Right hindlimb (tissue), 1 donor: ENCODE results near the gene DISP2.

Experiments
- DNase-seq: peaks from one replicate; pipeline ENCODE4 v3.0.0-alpha.2; 2018

The DISP2 gene

DNA sequence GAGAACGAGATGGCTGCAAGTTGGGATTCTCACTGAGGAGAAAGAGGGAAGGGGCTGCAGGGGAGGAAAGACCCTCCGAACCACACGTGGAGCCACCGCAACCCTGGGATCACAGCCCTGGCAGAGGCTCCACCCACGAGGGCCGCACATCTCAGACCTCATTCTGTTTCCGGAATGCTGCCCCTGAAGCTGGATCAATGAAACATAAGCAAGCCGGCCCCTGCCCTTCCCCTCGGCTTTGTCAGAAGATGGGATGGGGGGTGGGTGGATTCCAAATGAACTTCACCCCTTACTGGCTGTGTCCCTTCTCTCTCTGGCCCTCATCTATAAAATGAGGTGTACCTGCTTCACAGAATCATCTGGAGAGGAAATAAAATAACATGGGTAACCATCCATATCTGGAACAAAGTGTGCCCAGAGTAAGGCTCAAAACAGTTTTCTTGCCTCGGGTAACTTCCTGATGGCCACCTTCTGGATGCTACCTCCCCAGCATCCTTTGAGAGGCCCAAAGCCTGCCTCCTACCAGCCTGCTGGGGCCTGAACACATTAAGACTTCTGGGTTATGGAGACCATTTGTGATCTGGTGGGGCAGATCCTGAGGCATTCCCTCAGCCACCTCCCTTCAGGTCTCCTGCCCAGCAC is 12.7 kb upstream of the DISP2 start:
- DNase-seq = no peak

DNA sequence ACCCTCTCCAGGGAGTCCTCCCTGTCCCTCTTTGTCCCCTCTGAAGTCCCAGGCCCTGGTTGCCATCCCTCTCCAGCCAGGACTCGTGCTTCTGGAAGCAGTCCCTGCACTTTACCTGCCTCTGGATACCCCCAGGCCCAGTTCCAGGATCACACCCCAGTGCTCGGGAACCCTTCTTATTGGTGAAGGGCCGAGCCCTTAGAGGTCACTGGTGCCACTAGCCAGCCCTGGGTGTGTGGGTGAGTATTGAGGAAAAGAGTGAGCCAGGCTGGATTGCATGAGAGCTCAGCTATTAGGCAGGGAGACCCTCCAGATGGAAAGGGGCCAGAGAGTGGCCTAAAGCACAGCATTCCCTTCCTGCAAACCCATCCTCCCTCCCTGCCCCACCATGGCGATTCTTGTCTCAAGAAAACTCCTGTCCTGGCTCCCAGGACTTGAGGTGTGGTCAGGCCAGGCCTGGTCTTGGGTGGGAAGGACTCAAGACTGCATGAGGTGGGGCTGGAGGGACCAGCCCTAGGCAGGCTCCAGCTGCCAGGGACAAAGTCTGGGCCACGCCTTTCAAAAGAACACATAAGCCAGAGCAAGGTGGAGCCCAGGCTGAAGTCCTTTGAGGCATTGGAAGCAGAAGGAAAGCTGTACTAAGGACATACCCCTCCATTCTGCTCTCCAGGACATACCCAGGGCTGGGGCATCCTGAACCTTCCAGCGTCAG is 12.0 kb upstream of the DISP2 start:
- no peak for DNase-seq

DNA sequence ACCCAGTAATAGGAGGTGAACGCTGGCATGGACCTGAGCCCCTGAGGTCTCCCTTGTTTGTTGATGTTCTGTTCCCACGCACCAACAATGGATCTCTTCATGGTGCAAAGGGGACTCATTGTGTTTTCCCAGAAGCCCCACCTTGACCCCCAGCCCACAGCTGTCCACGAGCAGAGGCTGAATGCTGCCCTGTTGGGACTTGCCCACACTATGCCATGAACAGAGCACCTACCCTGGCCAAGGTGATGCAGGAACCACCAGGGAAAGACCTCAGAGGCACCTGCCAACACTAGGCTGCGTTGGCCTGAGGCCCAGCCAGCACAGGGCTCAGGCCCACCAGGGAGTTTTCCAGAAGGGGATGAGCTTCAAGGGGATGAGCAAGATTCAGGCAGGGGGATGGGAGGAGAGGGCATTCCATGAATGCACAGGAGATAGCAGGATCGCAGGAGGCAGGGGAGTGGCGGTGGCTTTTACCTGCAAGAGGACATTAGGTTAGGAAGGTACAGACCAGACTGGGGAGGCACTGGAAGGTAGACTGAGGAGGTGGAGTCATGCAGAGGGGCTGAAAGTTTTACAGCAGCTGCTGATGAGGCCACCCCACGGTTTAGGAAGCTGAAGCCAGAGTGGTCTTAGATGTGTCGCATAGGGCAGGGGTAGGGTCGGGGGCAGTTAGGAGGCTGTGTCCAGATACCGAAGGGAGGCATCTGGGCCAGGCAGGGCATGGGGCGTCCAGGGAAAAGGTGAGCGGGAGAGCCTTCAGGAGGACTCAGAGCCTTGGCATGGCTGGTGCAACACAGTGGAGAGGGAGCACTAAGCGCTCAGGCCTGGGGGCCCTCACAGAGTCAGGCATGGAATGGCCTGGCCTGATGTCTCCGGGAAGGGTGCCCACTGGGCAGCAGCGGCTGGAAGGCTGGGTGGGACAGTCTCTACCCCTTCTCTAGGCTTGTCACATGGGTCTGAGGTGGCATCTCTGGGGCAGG is 11.2 kb upstream of the DISP2 start:
- no peak for DNase-seq

DNA sequence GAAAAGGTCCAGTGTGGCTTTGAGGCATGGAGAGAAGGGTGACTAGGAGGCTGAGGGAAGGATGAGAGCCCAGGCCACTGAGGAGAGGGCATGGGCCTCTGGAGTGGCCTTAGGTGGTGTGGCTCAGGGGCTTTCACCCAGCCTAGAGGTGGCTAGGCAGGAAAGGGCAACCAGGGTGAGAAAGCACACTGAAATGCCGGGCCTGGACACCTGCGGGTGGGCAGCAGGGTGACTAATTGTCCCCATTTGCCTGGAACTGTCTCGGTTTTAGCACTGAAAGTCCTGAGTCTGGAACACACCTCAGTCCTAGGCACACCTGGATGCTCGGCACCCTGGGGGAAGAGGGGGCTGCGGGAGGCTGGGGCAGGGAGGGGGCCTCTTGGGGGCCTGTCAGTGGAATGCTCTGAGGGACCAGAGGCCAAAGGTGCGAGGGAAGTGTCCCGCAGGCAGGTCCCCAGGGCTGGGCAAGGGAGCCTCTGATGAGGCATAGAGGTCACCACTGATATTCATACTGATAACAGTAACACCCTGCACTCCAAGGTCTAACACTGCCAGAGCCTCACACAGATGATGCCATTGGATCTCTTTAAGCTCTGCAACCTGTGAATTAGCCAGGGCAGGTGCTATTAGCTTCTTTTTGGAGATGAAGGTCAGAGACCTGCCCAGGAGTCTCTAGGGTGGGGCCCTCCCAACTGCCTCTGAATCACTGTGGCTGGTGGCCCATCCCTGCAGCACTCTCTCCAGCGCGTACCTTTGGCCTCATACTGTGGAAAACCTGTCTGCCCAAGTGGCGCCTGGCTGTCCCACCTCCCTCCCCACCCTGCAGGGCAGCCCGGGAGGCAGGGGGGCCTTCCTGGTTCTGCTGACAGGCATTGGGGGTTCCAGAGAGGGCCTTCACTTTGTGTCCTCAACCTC is 10.2 kb upstream of the DISP2 start:
- DNase-seq = no peak

DNA sequence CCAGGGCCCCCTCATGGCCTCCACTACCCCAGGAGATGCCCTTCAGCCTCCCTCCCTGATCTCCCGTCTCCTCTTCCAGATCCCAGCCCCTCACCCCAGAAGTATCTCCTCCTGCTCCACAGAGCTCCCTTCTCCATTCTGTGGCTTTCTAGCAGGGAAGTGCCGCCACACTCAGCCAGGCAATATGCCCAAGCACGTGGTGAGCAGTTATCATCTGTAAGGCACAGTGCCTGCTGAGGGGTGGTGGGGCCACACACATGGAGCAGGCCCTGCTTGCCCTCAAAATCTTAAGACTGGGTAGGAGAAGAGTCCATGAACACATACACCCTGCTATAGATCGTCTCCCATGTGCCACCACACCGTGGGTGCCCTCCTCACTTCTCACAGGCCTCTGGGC is 9.5 kb upstream of the DISP2 start:
- no peak for DNase-seq

DNA sequence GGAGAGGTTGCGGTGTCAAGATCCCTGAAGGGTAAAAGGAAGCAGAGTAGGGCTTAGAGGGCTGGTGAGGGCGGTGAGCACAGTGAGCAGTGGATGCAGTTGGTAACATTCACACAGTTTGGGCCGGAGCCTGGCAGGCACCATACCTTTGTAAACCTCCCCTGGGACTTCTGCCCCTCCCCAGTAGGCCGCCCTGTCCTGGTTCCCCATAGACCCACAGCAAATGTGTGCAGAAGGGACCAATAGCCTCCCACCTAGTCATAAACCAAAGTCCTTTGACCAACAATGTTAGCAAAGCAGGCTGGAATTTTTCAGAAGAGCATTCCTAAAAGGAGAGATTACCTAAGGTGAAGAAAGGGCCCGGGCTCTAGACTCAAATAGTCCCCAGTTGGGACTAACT is 8.9 kb upstream of the DISP2 start:
- no peak for DNase-seq

DNA sequence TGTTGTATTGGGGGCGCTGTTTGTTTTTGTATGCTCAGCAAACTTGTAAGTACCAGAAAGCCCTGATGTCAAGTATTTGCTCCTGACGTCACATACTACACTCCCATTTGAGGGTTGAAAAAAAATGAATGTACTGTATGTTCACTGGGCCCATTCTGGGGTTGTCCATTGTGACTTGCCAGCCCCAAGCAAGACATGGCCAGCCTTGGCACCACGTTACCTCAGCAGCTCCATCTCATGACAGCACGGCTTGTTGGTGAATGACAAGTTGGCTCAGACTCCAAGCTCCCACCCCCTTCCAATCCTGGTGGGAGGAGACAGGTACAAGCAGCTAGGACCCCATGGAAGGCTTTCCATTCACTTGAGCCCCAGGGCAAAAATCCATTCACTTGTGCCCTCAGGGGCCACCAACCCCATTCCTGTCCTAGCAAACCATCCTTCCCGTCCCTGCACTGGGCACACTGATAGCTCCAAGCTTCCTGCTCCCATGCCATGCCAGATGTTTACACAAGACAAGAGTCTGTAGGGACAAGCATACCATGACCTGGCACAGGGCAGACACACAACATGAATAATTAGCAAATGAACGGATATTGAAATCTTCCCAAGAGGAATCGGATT is 5.6 kb upstream of the DISP2 start:
- no peak for DNase-seq

DNA sequence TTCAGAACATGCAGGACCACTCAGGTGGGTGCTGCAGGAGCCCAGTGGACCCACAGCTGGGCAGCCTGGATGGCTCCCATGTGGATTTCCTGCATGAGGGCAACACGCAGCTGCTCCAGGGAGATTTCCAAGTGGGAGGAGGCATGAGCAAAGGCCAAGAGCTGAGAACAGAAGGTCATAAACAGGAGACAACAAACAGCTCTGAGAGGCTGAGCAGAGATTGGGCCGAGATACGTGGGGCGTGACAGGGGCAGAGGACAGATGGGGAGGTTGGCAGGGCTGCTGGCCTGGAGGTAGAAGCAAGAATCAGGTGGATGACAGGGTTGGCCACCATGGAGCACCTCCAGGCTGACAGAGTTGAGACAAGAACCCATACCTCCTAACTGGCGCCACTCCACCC is 4.3 kb upstream of the DISP2 start:
- DNase-seq = no peak

DNA sequence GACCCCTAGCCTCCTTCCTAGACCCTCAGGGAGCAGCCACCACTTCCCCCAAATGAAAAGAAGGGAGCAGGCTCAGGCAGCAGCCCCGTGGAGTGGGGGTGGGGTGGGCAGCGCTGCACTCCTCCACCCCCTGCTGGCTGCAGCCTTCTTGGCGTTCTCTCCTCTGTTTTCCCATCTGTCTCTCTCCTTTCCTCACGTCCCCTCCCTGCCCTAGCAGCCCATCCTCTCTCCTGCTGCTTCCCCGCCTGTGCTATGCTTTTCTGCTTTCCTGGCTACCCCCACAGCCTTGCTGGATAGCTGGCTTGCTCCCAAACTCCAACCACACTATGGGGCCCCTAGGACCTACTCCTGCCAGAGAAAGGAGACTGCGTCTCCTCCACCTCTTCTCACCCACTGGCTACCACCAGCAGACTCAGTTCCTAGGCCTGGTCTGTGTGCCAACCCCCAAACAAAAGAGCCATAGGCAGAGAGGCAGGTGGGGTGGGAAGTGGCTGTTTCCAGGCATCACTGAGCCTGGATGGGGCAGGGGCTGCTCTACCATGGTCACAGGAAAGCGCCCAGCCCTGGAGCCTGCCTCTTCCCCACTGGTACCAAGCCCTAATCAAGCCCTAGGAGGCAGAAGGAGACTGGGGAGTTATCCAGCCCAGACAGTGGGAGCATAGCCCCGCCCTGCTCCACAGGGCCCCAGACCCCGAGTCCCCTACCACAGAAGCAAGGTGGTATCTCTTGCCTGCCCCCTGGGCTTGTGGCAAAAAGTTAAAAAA is 3.4 kb upstream of the DISP2 start:
- DNase-seq = peak; percentile 65

DNA sequence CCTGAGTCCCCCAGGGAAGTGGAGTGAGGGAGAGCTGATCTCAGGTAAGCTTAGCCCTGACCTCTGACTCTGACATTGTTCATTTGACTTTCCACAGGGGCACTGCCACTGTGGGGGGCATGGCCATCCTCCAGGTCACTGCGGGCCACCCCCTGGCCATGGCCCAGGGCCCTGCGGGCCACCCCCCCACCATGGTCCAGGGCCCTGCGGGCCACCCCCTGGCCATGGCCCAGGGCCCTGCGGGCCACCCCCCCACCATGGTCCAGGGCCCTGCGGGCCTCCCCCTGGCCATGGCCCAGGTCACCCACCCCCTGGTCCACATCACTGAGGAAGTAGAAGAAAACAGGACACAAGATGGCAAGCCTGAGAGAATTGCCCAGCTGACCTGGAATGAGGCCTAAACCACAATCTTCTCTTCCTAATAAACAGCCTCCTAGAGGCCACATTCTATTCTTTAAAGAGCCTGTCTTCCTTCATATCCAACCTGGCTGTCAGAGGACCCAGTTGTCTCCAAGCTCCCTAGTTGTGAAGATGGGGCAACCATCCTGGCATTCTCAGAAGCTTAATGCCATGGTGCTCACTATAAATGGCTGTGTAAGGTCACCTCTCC is 1.9 kb upstream of the DISP2 start:
- DNase-seq = no peak

DNA sequence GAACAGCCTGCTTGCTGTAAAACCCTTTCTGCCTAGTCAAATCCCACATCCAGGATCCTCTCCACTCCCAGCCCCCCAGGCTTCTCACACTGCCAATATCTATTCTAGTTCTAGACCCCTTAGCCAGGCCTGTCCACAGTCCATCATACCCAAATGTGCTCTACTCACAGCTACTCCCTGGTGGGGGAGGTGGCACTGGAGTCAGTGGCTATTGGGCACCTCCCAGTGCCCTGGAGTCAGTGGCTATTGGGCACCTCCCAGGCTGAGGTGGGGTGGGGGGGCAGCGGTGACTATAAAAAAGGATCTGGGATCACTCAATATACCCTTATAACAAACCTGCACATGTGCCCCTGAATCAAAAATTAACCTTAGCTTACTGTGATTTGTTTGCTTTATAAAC is 773 bp upstream of the DISP2 start:
- DNase-seq = no peak

DNA sequence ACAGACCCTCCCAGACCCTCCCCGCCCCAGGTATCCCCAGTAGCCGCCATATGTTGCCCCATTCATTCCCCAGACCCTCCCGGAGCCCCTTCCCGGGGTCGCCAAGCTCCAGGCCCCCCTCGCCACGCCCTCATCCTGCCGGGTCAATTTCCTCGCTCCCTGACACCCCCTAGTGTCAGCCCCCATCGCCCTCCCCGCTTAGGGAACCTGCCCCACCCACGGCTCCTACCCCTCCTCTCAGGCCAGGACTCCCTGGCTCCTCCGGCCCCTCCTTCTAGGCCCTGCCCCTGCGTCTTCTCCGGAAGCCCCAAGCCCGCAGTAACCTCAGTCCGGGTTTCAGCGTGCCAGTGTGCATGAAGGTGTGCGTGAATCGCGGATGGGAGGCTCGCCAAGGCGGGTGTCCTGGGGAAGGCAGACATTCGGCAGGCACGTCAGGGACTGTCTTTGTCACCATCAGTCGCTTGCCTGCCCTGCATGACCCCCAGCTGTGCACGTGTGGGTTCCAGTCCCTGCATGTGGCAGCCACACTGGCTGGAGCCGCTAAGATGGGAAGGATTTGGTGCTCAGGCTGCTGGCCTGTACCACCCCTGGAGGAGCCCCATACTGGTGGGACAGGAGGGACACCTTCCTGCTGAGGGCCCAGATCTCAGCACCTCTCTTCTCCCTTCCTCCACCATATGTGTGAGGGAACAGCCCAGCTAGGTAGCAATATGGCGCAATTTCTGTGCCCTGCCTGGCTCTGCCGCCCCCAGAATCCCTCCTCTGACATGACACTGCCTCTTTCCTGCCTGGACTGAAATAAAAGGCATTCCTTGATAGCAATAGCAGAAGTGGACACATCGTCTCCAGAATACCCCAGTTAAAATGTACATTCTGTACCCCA is 693 bp downstream of the DISP2 start:
- DNase-seq = no peak

DNA sequence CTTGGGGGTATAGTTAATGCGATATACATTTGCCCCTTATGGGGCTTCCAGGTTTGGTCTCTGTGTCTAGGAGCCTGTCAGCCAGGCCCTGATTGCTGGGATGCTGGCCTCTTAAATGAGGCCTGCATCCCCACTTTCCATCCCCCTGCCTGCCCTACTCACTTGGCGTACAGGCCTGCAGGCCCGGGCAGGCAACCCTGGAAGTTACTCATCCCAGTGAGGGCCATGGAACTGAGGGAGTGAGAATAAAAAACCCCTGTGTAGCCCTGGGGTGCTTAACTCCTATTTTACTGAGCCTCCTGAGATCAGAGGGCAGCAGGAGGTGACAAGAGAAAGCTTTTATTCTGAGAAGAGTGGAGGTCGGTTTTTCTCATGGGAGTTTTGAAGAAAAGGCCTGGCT is 2.0 kb downstream of the DISP2 start:
- DNase-seq = no peak

DNA sequence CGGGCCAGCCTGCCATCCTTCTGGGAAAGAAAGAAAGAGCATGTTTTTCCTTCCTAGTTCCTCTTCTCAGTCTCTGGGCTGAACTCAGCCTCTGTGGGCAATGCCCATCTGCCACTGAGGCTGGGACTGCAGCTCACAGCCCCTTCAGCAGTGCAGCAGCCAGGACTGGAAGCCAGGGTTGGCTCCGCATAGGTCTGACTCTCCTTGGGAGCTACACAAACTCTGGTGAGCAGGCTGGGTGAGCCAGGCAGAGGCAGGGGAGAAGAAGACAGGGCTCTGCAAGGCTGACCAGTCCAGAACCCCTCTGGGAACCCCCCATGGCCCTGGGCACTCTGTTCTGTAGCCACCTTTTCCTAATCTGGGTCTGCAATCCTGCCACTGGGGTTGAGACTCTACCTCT is 3.6 kb downstream of the DISP2 start:
- no peak for DNase-seq

DNA sequence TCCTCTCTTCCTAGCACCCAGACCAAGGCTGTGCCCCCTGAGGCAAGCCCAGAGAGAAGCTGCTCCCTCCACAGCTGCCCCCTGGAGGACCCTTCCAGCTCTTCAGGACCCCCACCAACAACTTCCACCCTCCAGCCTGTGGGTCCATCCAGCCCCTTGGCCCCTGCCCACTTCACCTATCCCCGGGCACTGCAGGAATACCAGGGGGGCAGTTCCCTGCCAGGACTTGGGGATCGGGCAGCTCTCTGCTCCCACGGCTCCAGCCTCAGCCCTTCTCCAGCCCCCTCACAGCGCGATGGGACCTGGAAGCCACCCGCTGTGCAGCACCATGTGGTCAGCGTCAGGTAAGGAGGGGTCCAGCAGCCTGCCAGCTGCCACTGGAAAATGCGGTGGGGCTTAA is 5.6 kb downstream of the DISP2 start:
- no peak for DNase-seq

DNA sequence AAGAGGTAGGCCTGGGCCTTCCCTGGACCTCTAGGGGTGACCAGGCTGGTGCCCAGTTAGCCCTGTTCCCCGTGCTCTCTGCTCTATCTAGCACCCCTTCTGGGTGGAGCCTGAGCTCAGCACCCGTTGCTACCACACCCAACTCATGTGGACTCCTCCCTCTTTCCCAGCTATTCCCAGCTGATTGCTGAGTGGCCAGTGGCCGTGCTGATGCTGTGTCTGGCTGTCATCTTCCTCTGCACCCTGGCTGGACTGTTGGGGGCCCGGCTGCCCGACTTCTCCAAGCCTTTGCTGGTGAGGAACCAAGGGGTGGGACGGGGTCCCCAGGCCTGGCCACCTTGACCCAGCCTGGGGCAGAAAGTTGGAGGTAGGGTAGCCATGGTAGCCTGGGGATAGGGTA is 6.2 kb downstream of the DISP2 start:
- DNase-seq = no peak

DNA sequence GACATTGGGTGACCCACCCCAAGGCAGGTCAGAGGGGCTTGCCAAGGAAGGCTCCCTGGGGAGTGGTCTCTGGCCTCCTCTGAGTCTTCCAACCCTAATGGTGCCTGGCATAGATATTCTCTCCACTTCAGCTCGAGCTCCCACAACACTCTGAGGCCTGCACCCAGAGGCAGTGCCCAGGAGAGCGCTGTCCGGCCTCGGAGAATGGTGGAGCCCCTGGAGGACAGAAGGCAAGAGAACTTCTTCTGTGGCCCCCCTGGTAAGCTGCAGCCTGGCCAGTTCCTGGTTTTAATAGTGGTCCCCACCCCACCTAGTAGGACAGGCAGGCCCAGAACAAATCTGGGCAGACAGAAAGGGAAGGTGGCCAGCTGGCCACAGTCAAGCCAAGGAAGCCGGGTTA is 7.0 kb downstream of the DISP2 start:
- DNase-seq = no peak

DNA sequence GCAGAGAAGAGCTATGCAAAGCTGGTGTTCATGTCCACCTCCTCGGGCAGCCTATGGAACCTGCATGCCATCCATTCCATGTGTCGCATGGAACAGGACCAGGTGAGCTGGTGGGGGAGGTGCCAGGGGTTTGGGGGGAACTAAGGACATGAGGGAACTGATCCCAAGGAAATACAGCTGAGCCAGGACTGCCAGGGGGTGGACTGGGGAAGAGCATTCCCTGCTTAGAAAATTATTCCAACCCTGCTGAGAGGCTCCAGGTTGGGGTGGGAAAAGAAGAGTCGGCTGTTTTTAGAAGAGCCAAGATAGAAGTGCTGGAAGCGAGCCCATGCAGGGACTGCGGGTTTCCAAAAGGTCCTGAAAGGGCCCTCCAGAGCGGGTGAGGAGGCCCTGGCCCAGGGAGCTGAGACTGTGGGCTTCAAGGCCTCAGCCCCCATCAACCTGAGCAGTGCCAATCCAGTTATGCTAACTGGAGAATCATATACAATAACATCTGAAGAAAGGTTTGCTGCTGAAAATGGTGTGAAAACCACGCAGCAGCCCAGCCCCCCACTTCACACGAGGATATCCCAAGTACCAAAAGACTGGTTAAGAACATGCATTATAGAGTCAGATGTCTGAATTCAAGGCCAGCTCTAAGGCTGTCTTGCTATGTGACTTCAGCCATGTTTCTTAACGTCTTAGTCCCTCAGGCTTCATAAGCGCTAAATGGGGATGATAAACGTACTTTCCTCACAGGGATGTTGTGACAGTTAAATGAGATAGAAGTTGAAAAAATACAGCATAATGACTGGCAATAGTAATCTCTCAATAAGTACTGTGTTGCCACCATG is 7.8 kb downstream of the DISP2 start:
- no peak for DNase-seq
